Nephron progenitor cell (in vitro differentiated cells): Measurements from ENCODE around the gene PSRC1.
A peak's percentile ranks its signal among the peaks of the same experiment; 100 is the strongest.

Experiments
- DNase-seq: peaks from one replicate; pipeline ENCODE4 v3.0.0; 2021
- H3K27ac Mint-ChIP-seq: 2 replicates; pipeline ENCODE4 v1.8.0; 2021; ENCODE audit warnings: mild to moderate bottlenecking, moderate library complexity, mixed read lengths
- H3K27me3 Mint-ChIP-seq: 2 replicates; pipeline ENCODE4 v1.8.0; 2021; ENCODE audit warnings: mild to moderate bottlenecking, low read depth, mixed read lengths; ENCODE audit not compliant: poor library complexity
- H3K36me3 Mint-ChIP-seq: 2 replicates; pipeline ENCODE4 v1.8.0; 2021; ENCODE audit warnings: low read depth, mixed read lengths
- H3K4me1 Mint-ChIP-seq: 2 replicates; pipeline ENCODE4 v1.8.0; 2021; ENCODE audit warnings: mixed read lengths
- H3K4me3 Mint-ChIP-seq: 2 replicates; pipeline ENCODE4 v1.8.0; 2021; ENCODE audit warnings: mild to moderate bottlenecking, moderate library complexity, mixed read lengths
- H3K9me3 Mint-ChIP-seq: 2 replicates; pipeline ENCODE4 v1.8.0; 2021; ENCODE audit warnings: mild to moderate bottlenecking, moderate library complexity, mixed read lengths
- TF ChIP-seq, protein P1 (sequence below): fragments of 200-600 bp; sonication (generic); IDR thresholded peaks from 2 replicates; pipeline ENCODE4 v1.5.0; 2021; ENCODE audit warnings: antibody characterized with exemption

Gene PSRC1

DNA sequence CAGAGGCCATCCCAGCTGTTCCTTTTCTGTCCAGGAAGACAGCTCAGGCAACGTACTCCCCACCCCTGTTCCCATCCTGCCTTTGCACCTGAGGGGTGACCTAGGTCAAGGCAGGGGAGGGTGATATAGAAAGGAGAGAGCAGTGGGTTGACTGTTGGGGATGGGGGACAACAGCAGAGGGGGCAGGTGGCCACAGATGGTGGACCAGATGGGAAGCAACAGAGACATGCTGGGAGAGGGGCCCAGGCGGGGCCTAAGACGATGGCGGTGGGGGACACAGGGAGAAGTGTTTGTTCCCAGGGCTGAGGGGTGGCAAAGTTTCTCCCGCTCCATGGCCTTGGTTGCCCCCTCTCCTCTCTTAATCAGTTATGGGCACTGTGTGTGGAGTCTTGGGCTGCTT is 27.3 kb downstream of the PSRC1 start:
- peaks cover 25% of the 10 kb centered on the region for H3K27me3 Mint-ChIP-seq
- no peak overlapping the region for H3K27ac Mint-ChIP-seq
- peaks cover 21% of the 10 kb centered on the region for H3K36me3 Mint-ChIP-seq
- TF ChIP-seq, protein P1, sequence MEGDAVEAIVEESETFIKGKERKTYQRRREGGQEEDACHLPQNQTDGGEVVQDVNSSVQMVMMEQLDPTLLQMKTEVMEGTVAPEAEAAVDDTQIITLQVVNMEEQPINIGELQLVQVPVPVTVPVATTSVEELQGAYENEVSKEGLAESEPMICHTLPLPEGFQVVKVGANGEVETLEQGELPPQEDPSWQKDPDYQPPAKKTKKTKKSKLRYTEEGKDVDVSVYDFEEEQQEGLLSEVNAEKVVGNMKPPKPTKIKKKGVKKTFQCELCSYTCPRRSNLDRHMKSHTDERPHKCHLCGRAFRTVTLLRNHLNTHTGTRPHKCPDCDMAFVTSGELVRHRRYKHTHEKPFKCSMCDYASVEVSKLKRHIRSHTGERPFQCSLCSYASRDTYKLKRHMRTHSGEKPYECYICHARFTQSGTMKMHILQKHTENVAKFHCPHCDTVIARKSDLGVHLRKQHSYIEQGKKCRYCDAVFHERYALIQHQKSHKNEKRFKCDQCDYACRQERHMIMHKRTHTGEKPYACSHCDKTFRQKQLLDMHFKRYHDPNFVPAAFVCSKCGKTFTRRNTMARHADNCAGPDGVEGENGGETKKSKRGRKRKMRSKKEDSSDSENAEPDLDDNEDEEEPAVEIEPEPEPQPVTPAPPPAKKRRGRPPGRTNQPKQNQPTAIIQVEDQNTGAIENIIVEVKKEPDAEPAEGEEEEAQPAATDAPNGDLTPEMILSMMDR: no peak
- H3K9me3 Mint-ChIP-seq: peaks cover 19% of the 10 kb centered on the region
- no peak for DNase-seq
- peak overlapping the region; percentile 72 for H3K4me3 Mint-ChIP-seq
- peaks cover 75% of the 10 kb centered on the region for H3K4me1 Mint-ChIP-seq

DNA sequence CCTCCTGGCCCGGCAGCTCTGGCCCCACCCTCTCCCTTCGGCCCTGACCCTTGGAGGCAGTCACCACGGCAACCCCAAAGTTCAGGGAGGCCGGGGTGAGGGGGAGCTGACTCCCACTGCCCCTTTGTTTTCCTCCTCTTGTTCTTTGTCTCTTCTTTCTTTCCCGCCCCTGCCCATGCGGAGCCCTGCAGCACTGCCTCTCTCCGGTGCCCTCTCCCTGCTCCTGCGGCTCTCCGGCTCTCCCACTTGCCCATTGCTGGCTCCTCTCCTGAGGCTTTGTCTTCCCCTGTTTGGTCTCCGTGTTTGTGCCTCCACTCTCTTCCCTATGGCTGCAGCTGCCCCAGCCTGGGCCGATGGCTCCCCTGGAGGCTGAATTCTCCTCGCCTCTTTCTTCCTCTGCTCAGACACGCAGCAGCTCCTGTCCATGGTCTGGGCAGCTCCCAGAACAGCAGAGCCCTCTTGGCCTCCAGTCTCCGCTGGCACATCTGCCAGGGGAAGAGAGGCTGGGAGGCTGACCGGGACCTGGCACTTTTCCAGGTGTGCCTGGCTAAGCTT is 27.8 kb downstream of the PSRC1 start:
- no peak for DNase-seq
- peak overlapping the region; percentile 92 for H3K27ac Mint-ChIP-seq

DNA sequence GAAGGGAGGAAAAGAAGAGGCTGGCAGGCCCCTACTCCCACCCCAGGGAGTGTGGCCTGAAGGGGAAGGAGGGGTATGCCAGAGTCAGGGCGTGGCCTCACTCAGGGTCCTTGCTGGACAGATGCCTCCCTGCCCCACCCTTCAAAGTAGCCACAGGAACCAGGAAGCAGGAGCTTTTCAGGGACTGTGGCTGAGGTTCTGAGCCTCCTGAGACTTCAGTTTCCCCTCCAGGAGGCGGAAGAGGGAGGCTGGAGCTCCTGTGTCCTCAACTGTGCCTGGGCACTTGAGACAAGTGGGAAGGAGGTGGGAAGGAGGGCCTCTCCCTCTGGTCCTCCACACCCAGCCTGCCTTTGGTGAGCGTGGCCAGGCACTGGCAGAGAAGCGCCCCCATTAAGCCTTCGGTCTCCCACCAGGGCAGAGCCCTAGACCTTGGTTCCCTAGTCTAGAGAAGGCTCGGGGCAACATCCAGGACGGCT is 28.3 kb downstream of the PSRC1 start:
- peak overlapping the region; percentile 66 for H3K4me3 Mint-ChIP-seq
- H3K27me3 Mint-ChIP-seq: peaks cover 33% of the 10 kb centered on the region
- no peak overlapping the region for H3K27ac Mint-ChIP-seq
- TF ChIP-seq, protein P1: no peak
- peaks cover 65% of the 10 kb centered on the region for H3K4me1 Mint-ChIP-seq
- H3K9me3 Mint-ChIP-seq: peaks cover 20% of the 10 kb centered on the region
- H3K36me3 Mint-ChIP-seq: peaks cover 23% of the 10 kb centered on the region
- DNase-seq: no peak

More for the DNA sequence above, 27.8 kb downstream of the PSRC1 start:
- H3K36me3 Mint-ChIP-seq: peaks cover 23% of the 10 kb centered on the region
- H3K4me1 Mint-ChIP-seq: peaks cover 70% of the 10 kb centered on the region
- H3K27me3 Mint-ChIP-seq: peaks cover 30% of the 10 kb centered on the region
- TF ChIP-seq, protein P1: no peak
- H3K9me3 Mint-ChIP-seq: peaks cover 20% of the 10 kb centered on the region
- H3K4me3 Mint-ChIP-seq: peak overlapping the region; percentile 72

DNA sequence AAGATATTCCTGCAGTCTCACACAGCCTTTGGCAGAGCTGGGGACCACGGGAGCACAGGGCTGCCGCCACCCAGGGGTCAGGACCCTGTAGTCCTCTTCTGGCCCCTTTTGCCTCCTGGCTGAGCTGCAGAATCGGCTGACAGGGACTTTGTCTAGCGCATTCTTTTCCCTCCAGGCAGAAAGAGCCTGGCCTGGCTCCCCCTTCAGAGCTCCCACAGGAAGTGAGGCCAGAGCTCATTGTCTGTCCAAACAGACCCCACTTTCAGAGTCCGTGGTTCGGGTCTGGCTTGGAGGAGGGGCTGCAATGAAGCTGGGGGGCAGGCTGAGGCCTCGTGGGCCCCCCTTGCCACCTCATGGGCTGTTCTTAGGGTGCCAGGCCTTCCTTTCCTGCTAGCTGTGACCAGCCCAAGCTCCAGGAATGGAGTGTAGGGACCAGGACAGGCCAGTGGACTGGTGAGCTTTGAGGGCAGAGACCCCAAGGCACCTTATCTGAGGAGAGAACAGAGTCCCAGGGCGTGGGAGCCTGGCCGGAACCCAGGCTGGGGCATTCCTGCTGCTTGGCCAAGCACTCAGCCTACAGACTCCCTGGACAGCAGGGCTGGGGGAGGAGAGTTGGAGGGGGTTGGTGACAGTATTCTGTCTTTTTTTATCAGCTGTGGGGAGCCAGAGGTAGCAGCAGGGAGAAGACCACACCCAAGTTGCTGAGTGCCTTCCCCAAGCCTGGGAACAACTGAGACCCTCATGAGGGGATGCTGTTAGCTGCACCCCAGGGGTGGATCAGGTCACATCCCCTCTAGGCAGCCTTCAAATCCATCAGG is 28.9 kb downstream of the PSRC1 start:
- H3K27me3 Mint-ChIP-seq: peaks cover 33% of the 10 kb centered on the region
- TF ChIP-seq, protein P1: no peak
- peaks cover 23% of the 10 kb centered on the region for H3K36me3 Mint-ChIP-seq
- peak overlapping the region; percentile 66 for H3K4me3 Mint-ChIP-seq
- H3K4me1 Mint-ChIP-seq: peaks cover 60% of the 10 kb centered on the region
- H3K27ac Mint-ChIP-seq: peak overlapping the region; percentile 98
- peaks cover 20% of the 10 kb centered on the region for H3K9me3 Mint-ChIP-seq
- DNase-seq: peak; percentile 41

DNA sequence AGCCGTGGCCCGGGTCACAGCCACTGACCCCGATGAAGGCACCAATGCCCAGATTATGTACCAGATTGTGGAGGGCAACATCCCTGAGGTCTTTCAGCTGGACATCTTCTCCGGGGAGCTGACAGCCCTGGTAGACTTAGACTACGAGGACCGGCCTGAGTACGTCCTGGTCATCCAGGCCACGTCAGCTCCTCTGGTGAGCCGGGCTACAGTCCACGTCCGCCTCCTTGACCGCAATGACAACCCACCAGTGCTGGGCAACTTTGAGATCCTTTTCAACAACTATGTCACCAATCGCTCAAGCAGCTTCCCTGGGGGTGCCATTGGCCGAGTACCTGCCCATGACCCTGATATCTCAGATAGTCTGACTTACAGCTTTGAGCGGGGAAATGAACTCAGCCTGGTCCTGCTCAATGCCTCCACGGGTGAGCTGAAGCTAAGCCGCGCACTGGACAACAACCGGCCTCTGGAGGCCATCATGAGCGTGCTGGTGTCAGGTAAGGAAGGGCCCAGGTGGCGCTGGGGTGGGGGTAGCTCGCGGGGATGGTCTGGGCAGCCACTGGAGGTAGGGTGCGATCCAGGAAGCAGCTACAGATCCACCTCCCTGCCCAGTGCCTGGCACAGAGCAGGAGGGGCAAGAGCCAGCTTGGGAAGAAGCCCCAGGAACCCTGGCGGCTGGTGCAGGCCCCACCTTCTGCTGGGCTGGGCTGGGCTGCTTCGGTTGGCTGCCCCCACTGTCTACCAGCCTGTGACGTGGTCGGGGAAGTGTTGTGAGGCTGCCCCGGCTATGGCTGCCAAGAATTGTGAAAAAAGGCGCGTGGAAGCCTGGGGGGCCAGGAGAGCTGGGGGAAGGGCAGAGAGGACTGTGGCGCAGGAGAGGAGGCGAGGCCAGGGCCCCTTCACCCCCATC is 29.8 kb downstream of the PSRC1 start:
- H3K36me3 Mint-ChIP-seq: peaks cover 23% of the 10 kb centered on the region
- TF ChIP-seq, protein P1: no peak
- peak overlapping the region; percentile 98 for H3K27ac Mint-ChIP-seq
- peak; percentile 37 for DNase-seq
- H3K27me3 Mint-ChIP-seq: peaks cover 33% of the 10 kb centered on the region
- H3K9me3 Mint-ChIP-seq: peaks cover 20% of the 10 kb centered on the region
- H3K4me1 Mint-ChIP-seq: peaks cover 62% of the 10 kb centered on the region
- H3K4me3 Mint-ChIP-seq: peak overlapping the region; percentile 66
